DMS 273 treated with DMSO at 0.1 percent for 48 hours (cell line): Measurements from ENCODE around the gene FSTL5.
A peak's percentile ranks its signal among the peaks of the same experiment; 100 is the strongest.

Experiments used
- DNase-seq: peaks from one replicate; lab custom pipeline; 2025; lab: John Stamatoyannopoulos, UW

FSTL5 gene

DNA sequence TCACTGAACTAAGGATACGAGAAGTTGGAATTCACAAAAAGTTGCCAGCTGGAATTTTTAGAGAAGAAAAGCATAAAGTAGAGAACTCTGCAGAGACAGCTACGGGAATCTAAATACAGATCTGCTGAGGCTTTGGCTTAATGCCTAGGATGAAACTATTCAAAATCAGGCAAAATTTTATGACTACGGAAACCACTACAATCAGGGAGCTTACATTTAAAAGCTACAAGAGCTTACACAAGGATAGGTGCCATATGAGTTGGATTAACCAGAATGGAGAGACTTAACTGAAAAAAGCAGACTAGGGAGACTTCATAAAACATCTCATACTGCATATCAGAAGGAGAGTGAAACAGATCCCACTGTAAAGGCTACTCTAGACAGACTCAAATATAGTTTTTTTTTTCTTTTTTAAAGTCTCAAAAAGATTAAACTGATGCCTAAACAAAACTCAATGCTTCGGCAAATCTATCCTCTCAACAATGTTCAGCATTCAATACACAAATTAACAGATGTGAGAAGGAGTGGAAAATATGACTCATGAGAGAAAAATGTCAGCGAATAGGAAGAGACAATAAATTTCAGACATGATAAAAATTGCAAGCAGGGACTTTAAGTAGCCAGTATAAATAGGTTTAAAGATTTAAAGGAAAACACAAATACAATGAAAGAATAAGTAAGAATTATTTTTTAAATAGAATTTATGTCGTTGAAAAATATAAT, 586.1 kb downstream of the FSTL5 start:
- peak; percentile 21 for DNase-seq

DNA sequence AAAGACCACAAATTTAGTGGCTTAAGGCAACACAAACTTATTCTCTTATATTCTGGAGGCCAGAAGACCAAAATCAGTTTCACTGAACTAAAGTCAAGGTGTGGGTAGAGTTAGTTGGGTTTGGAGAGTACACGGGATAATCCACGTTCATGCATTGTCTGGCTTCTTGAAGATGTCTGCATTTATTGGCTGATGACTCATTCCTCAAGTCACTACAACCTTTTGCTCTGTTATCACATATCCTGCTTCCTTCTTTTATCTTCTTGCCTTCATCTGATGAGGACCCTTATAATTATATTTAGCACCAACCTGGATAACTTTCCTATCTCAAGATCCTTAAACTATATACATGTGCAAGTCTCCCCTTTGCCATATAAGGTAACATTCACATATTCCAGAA, 590.0 kb downstream of the FSTL5 start:
- no peak for DNase-seq

DNA sequence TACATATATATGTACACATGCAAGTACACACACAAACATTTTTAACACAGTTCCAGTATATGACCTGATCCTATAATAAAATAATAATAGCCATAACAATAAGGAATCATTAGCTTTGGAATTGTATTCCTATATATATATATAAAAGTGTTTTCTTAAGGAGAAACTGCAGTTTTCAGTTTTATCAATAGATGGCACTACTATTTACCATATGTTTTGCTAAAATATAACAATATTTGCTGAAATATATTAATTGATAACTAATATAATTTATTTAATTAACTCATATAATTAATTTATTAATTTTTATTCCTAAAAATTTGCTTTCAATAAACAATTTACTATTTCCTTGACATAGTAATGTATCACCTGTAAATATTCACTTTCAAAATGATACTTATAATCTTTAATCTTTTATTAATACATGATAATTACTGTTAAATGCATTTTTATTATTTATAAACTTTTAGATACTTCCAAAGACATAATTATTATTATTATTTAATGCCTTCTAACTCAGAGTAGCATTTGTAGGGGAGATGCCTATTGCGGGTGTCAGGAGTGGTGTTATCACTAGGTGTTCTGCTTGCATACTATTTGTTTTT, 599.5 kb downstream of the FSTL5 start:
- DNase-seq: no peak

DNA sequence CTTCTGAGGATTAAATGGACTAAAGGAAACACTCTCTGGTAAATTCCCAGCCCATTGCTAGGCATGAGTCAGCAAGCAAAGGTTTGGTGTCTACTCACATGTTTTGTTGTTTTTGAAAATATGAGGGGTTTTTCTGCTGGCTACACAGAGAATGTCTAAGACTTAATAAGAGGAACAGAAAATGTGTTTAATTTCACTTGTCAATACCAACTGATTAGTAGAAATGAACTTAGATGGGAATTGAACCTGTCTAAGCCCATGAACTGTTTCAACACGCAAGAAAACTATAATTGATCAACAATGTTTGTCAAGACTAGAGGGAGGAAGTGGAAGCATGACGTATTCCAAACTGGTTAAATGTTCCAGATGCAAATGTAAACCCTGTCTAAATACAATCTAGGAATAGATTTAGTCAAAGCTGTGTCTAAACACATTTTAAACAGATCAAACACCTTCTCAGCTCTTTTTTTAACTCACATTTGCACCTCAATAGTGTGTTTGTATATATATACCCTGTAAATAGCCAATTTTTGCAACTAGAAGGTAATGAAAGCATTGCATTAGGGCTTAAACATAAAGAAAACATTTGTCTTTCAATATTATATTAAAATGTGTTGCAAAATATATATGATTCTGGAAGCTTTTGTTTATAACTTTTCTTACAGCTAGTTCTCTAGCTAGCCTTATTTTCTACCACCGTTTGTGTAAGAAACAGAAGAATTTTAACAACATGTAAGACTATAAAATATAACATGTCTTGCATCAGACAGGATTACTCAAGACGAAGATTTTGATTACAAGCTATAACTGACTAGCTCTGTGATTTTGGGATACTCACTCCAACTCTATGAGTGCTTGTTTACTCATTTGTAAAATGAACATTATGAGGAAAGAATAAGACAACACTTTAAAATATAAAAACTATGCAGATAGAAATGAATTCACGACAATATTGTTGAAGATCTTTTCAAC, 607.8 kb downstream of the FSTL5 start:
- no peak for DNase-seq

DNA sequence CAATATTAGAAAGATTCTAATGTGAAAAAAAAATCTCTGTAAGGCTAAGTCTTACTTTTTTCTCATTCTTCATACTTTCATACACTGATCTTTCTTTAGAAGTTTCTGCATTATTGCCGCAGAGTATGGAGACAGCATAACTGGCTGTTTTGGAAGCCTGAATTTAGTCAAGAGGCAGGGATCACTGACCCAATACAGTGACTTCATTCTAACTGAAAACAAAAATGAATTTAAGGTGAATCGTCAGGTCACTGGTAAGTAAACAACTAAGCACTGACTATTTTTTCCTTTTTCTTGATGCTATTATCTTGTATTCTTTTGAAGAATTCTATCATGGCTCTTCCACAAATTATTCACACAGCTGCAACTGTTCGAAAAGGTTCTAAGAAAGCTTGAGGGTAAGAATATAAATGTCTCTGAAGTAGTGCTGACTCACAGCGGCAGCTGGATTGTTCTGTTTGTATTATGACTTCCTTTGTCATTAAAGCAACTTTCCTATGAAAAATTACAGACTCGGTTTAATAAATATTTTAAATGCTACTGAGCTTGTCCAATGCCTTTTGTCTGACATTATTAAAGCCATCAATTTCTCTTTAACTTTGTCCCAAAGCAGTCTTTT, 609.3 kb downstream of the FSTL5 start:
- no peak for DNase-seq

DNA sequence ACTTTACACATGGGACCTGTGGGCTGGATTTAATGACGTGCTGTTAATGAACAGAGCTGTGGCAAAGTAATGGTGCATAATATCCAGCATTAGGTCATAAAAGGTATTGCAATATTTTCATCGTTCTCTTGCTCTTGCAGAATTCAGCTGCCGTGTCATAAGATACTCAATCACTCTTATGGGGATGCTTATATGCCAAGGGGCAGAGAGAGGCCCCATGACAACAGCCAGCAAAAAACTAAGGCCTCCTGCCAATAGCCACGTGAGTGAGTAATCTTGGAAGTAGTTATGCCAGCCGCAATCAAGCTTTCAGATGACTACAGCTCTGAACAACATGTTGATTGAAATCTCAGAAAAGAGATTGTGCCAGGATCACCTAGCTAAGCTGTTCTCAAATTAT, 616.9 kb downstream of the FSTL5 start:
- no peak for DNase-seq

DNA sequence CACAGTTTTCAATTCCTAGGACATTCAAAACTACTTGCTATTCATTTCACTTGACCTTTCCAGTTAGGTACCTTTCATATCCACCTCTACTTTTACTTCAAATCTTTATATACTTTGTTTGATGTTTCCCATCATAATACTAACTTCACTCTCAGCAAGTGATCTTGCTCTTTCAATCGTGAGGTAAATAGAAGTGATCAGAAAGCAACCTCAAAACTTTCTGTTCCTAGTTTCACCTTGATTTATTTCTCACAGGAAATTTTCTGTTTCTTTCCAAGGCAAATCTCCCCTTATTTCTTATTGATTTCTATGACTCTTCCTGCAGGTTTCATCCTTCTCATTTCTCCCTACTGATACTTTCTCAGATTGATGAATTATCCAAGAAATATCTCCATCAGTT, 623.5 kb downstream of the FSTL5 start:
- no peak for DNase-seq

DNA sequence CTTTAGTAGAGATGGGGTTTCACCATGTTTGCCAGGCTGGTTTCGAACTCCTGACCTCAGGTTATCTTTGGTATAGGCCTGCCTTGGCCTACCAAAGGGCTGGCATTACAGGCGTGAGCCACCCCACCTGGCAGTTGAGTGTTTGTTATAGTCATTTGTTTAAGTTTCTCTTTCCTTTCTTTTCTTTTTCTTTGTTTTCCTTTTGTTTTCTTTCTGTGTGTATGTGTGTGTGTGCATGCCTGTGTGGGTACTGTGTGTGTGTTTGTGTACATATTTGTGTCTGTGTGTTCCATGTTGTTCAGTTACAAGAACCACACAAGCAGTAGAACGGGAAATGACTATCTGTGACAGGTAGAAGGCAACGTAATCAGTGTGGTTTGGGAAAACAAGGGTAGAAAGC, 624.9 kb downstream of the FSTL5 start:
- no peak for DNase-seq

DNA sequence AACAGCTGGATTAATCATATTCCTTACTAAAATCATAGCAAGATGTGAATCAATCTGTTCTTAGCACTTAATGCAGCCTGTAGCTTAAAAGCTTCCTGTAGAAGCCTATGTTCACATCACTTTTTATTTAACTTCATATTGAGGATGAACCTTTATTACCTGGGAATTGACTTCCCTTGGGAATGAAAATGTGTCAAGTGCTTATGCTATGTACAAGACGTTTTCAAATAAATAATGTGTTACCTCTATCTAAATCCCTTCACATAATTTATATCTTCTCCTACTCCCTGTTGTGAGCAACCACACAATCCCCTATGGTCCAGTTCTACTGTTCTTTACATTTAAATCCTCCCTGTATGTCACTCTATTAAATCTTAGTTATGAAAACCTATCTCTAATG, 633.1 kb downstream of the FSTL5 start:
- DNase-seq: no peak

DNA sequence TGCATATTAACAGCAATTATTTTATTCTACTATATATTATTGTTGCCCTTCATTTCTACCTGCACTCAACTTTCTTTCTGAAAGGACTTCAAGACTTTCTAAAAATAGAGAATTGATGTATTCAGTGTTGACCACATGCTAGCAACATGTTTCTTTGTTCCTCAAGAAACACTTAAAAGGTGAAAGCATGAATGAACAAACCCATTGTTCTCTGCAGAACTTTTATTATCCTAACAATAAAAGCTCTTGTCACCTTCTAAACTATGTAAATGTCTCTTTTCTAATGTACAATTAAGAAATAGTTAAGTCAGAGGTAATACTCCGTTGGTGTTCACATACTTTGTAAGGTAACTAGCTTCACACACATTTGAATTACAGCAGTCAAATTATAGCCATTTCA, 638.7 kb downstream of the FSTL5 start:
- DNase-seq: no peak

DNA sequence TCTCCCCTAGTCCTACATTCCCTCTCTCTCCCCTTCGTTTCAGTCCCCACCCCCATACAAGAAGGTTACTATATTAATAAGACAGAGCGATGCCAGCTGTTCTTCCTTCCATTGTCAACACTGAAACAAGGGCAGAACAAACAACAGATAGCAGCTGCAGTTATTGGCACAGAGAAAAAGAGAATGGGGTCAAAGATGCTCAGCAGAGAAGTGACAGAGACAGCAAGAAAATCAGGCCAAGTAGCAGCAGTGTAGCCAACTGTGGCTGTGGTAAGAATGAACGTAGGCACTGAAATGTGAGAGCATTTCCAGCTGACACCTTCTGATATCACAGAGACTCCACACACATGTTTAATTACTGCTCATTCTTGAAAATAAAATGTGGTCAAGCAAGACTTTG, 641.8 kb downstream of the FSTL5 start:
- no peak for DNase-seq

DNA sequence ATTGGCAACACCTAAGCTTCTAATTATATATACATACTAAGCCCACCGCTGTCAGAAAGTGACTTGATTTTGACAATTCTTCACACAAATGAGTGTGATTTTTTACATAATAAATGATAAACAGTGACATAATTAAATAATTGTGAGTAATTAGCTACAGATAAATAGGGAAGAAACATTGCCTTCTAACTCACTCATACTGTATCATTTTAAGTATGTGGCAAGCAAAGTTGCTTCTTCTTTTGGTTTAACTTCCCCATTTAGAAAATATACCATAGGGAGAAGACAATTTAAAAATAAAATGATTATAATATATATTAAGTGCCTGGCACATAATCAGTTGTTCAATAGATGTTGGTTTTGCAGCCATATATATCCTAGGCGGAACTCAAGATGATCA, 644.2 kb downstream of the FSTL5 start:
- no peak for DNase-seq

DNA sequence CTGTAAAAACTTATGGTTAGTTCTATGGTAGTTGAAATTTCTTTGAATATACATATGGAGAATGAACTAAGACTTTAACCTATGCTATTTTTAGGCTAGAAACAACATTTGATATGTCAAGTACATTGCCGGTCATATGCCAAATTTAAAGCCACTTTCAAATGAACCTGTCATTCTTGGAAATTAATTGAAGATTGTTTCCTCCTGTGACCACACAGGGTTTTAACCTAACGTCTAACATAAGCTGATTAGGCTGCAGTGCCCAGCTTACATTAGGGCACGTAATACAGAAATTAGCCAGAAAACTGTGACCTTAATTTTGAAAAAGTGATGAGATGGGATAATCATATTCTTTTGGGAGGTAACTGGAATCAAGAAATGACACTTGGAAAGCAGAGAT, 645.9 kb downstream of the FSTL5 start:
- no peak for DNase-seq

DNA sequence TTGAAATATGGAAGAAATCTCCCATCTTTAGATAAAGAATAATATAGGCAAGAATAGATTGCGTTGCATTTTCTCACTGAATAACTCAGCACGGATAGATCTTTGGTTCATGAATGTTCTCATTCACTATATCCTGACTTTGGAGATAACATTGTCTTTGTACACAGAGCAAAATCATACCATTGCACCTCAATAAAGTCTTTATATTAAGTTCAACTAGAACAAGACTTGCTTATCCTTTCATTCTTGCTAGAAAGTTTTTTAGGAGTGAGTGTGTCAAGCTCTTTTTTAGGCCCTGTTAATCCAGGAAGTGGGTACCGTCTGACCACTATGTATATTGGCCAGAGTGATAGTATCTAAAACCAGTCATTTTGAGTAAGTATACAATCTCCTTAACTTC, 658.7 kb downstream of the FSTL5 start:
- no peak for DNase-seq

DNA sequence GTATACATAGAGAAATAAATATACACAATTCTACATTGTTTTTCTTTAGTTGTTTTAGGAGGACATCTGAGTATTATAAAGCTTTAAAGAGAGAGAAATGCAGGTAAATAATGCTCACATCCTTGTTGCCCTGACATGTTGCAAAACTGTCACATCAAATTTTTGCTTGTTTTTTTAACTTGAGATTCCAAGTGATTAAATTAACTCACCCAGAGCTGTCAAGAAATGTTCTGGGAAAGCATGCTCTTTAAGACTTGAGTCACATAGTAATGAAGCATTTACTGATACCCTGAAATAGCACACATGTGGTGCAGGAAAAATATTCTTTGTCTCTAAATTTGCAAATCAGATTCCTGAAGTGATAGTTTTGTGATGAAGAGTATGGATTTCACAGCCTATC, 665.6 kb downstream of the FSTL5 start:
- no peak for DNase-seq

DNA sequence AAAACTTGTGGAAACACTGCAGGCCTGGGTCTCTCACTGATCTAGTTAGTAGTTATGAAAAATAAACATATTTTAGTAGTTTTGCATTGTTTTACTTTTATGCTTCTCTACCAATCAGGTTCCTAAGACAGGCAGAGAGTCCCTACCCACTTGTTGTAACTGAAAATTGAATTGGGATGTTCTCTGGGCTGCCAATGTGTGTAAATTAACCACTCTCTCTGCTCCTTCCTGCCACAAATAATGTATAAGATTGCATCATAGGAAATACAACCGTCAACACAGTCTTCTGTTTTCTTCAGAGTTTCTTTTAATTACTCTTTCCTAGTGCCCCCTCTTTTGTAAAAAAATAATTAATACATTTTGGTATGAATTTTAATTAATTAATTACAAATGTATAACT, 677.3 kb downstream of the FSTL5 start:
- no peak for DNase-seq

DNA sequence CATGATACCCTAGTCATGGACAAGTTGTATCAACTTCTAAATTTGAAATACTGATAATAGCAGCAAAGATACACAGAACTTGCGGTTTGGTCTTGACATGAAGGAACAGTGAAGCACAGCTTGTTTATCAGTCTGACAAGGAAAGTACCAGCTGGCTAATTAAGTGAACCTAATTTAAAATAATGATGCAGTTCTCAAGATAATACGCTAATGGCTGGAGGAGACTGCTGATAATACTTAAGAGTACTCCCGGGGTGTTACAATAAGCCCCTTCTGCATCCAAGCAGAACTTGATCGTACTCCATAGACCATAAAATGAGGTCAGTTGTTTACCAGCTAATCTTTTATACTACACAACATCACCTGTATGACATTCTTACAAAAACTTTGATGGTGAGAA, 697.5 kb downstream of the FSTL5 start:
- peak; percentile 2 for DNase-seq

DNA sequence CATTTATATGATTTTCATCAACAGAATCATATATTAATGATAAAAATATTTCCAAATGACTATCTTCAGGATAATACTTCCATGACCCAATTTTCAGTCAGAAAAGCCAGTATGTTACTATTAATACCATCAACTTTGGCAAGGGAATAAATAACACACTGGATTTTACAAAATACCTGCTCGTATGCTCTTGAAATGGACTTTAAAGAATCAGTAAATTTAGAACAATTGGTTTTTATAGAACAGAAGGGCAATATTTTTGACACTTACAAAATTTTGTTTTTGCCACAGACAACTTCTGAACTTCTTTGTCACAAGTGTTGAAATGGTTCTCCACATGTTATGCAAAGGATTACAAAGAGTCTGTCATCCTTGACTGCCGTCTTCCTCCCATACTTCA, 700.4 kb downstream of the FSTL5 start:
- DNase-seq: no peak

DNA sequence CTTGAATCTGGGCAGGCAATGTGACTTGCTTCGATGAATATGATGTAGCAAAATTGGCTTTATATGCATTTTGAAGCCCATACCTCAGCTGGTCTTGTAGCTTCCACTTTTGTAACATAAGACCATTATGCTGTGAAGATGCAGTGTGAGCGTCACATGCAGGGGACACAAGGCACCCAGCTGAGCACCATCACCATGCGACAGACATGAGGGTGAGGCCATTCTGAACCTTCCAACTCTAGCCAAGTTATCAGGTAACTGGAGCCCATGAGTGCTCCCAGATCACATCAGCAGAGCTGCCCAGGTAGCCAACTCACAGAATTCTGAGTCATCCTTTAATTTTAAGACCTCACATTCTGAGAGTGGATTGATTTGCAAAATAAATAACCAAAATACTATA, 705.9 kb downstream of the FSTL5 start:
- DNase-seq: no peak

DNA sequence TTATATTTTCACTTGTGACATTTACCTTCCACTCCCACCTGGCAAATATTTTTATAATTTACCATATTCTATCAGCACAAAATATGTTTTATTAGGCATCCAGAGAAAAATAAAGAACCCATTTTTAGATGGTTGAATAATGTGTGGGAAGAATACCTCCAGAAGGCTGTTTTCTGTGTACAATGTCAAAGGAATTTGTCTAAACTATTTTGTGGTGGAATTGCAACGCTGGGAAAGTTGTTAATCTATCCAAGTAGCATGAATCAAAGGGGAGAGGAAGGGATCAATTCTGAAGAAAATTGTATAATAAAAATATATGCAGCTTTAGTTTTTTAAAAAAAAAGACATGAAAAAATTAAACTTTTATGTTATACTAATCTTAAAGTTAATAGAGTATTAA, 706.5 kb downstream of the FSTL5 start:
- DNase-seq: no peak

DNA sequence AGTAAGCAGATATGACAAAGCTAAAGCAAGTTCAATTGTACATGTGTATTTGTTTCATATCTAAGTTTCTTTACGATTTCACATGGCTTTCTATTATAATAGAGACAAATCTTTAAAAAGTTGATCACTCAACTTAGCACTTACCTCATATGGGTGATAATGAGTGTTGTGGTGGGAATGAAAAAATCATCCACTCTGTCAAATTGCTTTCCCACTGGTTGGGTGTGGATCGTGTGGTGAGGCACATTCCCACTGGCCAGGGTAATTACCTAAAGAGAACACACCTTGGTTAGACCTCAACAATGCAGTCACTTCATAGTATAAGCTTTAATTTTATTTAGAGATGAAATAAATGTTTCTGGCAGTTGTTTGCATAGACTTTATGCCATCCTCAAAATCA, 708.9 kb downstream of the FSTL5 start:
- no peak for DNase-seq

DNA sequence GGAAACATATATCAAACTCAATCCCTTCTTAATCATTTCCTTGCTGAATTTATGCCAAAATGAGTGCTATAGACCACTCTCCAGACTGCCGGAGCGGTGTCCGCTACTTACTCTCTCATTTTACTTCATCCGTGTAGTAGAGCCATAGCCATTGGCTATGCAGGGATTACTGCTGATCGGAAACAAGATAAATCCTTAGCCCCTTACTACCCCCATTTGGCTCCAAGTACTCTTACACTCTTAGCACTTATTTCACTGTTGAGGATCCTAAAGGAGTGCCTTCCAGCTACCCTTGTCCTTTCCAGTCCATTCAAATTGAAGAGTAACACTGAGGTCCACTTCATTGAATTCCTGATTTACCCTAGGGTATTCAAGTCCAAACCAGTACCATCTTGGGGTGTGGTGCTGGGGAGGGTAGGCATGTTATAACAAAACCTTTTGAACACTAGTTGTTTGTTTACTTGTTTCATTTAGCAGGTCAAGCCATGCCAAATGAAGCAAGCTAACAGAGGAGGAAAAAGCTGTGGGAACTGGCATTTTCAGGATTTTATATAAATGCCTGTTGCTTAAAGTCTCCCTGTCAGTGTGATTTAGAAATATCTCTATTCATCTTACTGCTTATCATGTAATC, 715.1 kb downstream of the FSTL5 start:
- DNase-seq: no peak
